Upper lobe of right lung (tissue), 1 donor: Measurements from ENCODE around the gene CD163L1. TPM values are rescaled to one million over a fixed set of nuclear protein-coding genes. Genes with fewer than 3 reads are reported as not detected.

Experiments
- ATAC-seq: fragments of 200-7000 bp; cut with Tn5 transposase; one replicate; pipeline ENCODE4 v1.9.1; 2020; ENCODE audit warnings: mild to moderate bottlenecking, moderate library complexity
- DNase-seq: peaks from one replicate; pipeline ENCODE4 v3.0.0-alpha.2; 2020
- H3K27ac ChIP-seq: fragments of 200-600 bp; one replicate; pipeline ENCODE4 v1.8.0; 2022
- H3K27me3 ChIP-seq: fragments of 200-600 bp; one replicate; pipeline ENCODE4 v1.8.0; 2022; ENCODE audit warnings: mild to moderate bottlenecking
- H3K36me3 ChIP-seq: fragments of 200-600 bp; one replicate; pipeline ENCODE4 v1.8.0; 2022
- H3K4me1 ChIP-seq: fragments of 200-600 bp; one replicate; pipeline ENCODE4 v1.8.0; 2022
- H3K4me3 ChIP-seq: fragments of 200-600 bp; one replicate; pipeline ENCODE4 v1.8.0; 2022; ENCODE audit warnings: mild to moderate bottlenecking
- H3K9me3 ChIP-seq: fragments of 200-600 bp; one replicate; pipeline ENCODE4 v1.8.0; 2022
- intact Hi-C: fragments of 100-400 bp; cut with DNase I; formaldehyde crosslinking; loops from one replicate; pipeline ENCODE4 v1.11.0; 2022
- total RNA-seq: library from RNA; stranded (reverse); fragmentation: NEBNext Ultra II Directional; extraction: Animal tissue kit (Norgen Biotek cat#: 25700); gene quantifications from one replicate; pipeline ENCODE4 v1.2.1, GENCODE V29; 2021
- TF ChIP-seq, protein P1 (sequence below): fragments of 200-600 bp; IDR thresholded peaks from one replicate; pipeline ENCODE4 v1.8.0; 2022; ENCODE audit warnings: antibody characterized with exemption
- donor health status: DM: no; HTN: yes; CAD: no; lungs with severe emphysema.

The CD163L1 gene
- total RNA-seq, 1 donor from 2014 or later = 6.1 TPM

GRCh38 chr12:7434670-7435069 is 9.3 kb downstream of the CD163L1 start:
- Histone ChIP-seq H3K4me1 (no peaks in the 10 kb centered on the region), H3K27me3 (peaks cover 3% of the 10 kb centered on the region), H3K27ac (no peak overlapping the region), H3K4me3 (no peak overlapping the region), H3K36me3 (no peaks in the 10 kb centered on the region), H3K9me3 (no peaks in the 10 kb centered on the region)
- TF ChIP-seq, protein P1, sequence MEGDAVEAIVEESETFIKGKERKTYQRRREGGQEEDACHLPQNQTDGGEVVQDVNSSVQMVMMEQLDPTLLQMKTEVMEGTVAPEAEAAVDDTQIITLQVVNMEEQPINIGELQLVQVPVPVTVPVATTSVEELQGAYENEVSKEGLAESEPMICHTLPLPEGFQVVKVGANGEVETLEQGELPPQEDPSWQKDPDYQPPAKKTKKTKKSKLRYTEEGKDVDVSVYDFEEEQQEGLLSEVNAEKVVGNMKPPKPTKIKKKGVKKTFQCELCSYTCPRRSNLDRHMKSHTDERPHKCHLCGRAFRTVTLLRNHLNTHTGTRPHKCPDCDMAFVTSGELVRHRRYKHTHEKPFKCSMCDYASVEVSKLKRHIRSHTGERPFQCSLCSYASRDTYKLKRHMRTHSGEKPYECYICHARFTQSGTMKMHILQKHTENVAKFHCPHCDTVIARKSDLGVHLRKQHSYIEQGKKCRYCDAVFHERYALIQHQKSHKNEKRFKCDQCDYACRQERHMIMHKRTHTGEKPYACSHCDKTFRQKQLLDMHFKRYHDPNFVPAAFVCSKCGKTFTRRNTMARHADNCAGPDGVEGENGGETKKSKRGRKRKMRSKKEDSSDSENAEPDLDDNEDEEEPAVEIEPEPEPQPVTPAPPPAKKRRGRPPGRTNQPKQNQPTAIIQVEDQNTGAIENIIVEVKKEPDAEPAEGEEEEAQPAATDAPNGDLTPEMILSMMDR = no peak
- intact Hi-C loops = no loop called here
- DNase-seq = no peak
- no peak for ATAC-seq

DNA sequence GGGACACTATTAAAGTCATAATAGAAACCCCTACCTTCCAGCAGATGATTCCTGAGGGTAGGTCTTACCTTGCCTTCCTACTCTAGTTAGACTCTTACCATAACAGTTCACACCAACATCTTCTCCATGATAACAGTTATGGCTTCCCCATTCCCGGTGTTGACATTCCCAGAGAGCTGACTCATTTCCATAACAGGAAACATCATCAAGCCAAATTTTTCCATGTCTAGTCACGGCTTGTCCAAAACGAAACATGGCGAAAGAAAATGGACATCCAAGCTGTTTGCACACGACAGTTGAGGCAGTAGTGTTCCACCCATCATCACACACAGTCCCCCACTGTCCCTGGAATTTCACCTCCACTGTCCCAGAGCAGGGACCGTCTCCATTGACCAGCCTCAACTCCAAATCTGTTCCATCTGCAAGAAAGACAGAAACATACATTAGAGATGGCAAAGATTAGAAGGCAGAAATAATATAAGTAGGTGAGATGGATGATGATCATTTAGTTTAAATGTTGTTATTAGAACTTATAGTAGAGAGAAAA is 10.6 kb downstream of the CD163L1 start:
- no peaks in the 10 kb centered on the region for H3K9me3 ChIP-seq
- no peaks in the 10 kb centered on the region for H3K36me3 ChIP-seq
- H3K4me3 ChIP-seq = no peak overlapping the region
- intact Hi-C loops = no loop called here
- ATAC-seq = no peak
- H3K27me3 ChIP-seq = no peaks in the 10 kb centered on the region
- H3K27ac ChIP-seq = no peak overlapping the region
- TF ChIP-seq, protein P1 = no peak
- no peak for DNase-seq
- no peaks in the 10 kb centered on the region for H3K4me1 ChIP-seq

GRCh38 chr12:7431993-7432685 is 11.8 kb downstream of the CD163L1 start:
- no peaks in the 10 kb centered on the region for H3K4me1 ChIP-seq
- TF ChIP-seq, protein P1 = no peak
- H3K36me3 ChIP-seq = no peaks in the 10 kb centered on the region
- H3K27me3 ChIP-seq = no peaks in the 10 kb centered on the region
- DNase-seq (no peak), ATAC-seq (no peak)
- H3K9me3 ChIP-seq = no peaks in the 10 kb centered on the region
- no peak overlapping the region for H3K4me3 ChIP-seq
- intact Hi-C loops = no loop called here
- no peak overlapping the region for H3K27ac ChIP-seq

DNA sequence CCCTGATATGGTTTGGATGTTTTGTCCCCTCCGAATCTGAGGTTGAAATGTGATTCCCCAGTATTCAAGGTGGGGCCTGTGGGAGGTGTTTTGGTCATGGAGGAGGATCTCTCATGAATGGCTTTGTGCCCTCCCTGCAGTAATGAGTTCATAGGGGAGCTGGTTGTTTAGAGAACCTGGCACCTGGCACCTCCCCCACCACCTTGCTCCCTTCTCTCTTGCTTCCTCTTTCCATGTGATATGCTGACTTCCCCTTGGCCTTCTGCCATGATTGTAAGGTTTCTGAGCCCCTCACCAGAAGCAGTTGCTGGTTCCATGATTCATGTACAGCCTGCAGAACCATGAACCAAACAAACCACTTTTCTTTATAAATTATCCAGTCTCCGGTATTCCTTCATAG is 32.6 kb downstream of the CD163L1 start:
- H3K4me1 ChIP-seq = no peaks in the 10 kb centered on the region
- H3K27me3 ChIP-seq = no peaks in the 10 kb centered on the region
- DNase-seq (no peak), ATAC-seq (no peak)
- H3K9me3 ChIP-seq = no peaks in the 10 kb centered on the region
- H3K27ac ChIP-seq = no peak overlapping the region
- no peak overlapping the region for H3K4me3 ChIP-seq
- intact Hi-C loops = no loop called here
- TF ChIP-seq, protein P1 = no peak
- no peaks in the 10 kb centered on the region for H3K36me3 ChIP-seq

DNA sequence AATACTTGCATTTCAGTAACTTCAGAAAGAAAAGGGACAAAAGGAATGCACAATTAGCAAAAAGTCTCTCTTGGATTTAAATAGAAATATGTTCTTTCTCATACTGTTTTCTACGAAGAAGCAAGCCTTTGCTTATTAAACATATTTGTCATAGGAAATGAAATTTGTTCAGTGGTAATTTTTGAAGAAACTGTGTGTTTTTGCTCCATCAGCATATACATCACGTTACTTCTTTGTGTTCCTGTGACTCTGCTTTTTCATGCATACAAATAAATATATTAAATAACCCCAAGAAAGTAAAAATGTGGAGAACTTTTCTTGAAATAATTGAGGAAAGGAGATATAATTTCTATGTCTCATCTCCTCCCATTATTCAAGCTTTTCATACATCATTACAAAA is 39.7 kb downstream of the CD163L1 start:
- no peak overlapping the region for H3K27ac ChIP-seq
- no peaks in the 10 kb centered on the region for H3K4me1 ChIP-seq
- H3K9me3 ChIP-seq = no peaks in the 10 kb centered on the region
- no peak for DNase-seq
- TF ChIP-seq, protein P1 = no peak
- no peak overlapping the region for H3K4me3 ChIP-seq
- H3K27me3 ChIP-seq = peaks cover 7% of the 10 kb centered on the region
- no peak for ATAC-seq
- intact Hi-C loops = no loop called here
- H3K36me3 ChIP-seq = no peaks in the 10 kb centered on the region
